Skeletal muscle satellite cell (primary cell): Measurements from ENCODE around the gene YIF1A.
"Not testable (repeated sequence)": the region's sequence is repeated elsewhere in the genome, so short reads cannot be mapped to it uniquely, and the experiment has no call there.

Experiments
- H3K27me3 ChIP-seq: 2 replicates; pipeline ENCODE4 v1.7.0; 2013; ENCODE audit warnings: low read length; ENCODE audit not compliant: control insufficient read depth, insufficient read depth
- H3K36me3 ChIP-seq: 2 replicates; pipeline ENCODE4 v1.7.0; 2013; ENCODE audit warnings: mild to moderate bottlenecking, control low read depth, low read length; ENCODE audit not compliant: insufficient read depth
- H3K4me1 ChIP-seq: 2 replicates; pipeline ENCODE4 v1.7.0; 2013; ENCODE audit warnings: low read length; ENCODE audit not compliant: control insufficient read depth, insufficient read depth
- H3K4me2 ChIP-seq: 2 replicates; pipeline ENCODE4 v1.7.0; 2013; ENCODE audit warnings: mild to moderate bottlenecking, low read length
- H3K4me3 ChIP-seq: 2 replicates; pipeline ENCODE4 v1.7.0; 2013; ENCODE audit warnings: low read length
- H3K9ac ChIP-seq: 2 replicates; pipeline ENCODE4 v1.7.0; 2013; ENCODE audit warnings: mild to moderate bottlenecking, low read depth, low read length, moderate library complexity
- H3K9me3 ChIP-seq: replicated peaks from 2 replicates; pipeline ENCODE4 v1.7.0; 2013; ENCODE audit warnings: mild to moderate bottlenecking, control low read depth, low read length

YIF1A gene

DNA sequence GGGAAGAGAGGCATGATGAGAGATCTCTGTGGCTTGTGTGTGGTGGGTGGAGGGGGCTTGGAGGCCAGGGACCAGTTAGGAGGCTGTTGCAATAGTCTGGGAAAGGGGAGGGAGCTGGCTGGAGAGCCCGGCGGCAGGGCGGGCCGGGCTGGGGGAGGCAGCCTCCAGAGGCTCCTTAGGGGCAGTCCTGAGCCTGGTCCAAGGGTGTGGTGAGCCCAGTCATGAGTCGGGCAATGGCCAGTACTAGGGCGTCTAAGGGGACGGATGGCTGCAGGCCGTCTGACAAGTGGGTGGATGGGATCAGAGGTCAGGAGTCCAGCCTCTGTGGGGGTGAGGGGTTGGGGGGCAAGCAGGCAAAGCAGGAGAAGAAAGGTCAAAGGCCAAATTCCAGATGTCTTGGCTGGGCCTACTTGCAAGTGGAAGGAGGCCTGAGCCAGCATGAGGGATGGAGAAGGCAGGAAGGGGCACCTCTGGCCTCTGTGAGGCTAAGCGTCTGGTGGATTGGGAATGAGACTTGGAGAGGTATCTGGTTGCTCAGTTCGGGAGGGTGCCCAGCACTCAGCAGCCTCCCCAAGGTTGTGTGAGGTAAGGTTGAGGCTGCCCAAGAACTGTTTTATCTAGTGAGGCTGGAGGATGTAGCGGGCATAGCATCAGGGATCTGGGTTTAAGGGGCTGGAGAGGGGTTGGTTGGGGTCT, 33.9 kb upstream of the YIF1A start:
- H3K27me3 ChIP-seq = no peaks in the 10 kb centered on the region
- no peaks in the 10 kb centered on the region for H3K36me3 ChIP-seq
- H3K4me3 ChIP-seq = no peak overlapping the region
- H3K4me1 ChIP-seq = peaks cover 51% of the 10 kb centered on the region
- no peak overlapping the region for H3K9ac ChIP-seq
- no peaks in the 10 kb centered on the region for H3K9me3 ChIP-seq
- H3K4me2 ChIP-seq = no peak overlapping the region

DNA sequence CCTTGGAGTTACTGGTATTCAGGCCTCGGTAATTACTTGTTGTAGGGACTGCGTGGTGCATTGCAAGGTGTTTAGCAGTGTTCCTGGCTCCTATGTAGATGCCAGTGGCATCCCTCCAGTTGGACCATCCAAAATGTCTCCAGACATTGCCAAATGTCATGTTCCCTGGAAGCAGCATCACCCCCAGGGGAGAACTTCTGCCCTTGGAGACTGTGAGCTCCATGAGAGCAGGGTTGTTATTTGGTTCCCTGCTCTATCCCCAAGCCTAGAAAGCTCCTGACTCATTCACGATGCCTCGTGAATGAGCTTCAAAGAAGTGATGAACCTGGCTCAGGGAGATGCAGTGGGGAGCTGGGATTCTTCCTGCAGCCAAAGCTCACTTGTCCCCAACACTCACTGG, 32.7 kb upstream of the YIF1A start:
- H3K9me3 ChIP-seq = no peaks in the 10 kb centered on the region

DNA sequence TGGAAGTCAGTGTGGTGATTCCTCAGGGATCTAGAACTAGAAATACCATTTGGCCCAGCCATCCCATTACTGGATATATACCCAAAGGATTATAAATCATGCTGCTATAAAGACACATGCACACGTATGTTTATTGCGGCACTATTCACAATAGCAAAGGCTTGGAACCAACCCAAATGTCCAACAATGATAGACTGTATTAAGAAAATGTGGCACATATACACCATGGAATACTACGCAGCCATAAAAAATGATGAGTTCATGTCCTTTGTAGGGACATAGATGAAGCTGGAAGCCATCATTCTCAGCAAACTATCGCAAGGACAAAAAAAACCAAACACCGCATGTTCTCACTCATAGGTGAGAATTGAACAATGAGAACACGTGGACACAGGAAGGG, 31.8 kb upstream of the YIF1A start:
- H3K4me2 ChIP-seq, H3K4me3 ChIP-seq, H3K9me3 ChIP-seq, H3K9ac ChIP-seq, H3K27me3 ChIP-seq, H3K36me3 ChIP-seq: not testable (repeated sequence)
- peaks cover 46% of the 10 kb centered on the region for H3K4me1 ChIP-seq

More for the DNA sequence above, 32.7 kb upstream of the YIF1A start:
- no peak overlapping the region for H3K9ac ChIP-seq
- H3K27me3 ChIP-seq = no peaks in the 10 kb centered on the region
- H3K36me3 ChIP-seq = no peaks in the 10 kb centered on the region
- H3K4me3 ChIP-seq = no peak overlapping the region
- H3K4me2 ChIP-seq = no peak overlapping the region
- peaks cover 47% of the 10 kb centered on the region for H3K4me1 ChIP-seq

DNA sequence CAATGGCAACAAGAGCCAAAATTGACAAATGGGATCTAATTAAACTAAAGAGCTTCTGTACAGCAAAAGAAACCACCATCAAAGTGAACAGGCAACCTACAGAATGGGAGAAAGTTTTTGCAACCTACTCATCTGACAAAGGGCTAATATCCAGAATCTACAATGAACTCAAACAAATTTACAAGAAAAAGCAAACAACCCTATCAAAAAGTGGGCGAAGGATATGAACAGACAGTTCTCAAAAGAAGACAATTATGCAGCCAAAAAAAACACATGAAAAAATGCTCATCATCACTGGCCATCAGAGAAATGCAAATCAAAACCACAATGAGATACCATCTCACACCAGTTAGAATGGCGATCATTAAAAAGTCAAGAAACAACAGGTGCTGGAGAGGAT, 31.3 kb upstream of the YIF1A start:
- not testable (repeated sequence) for H3K4me3 ChIP-seq, H3K9ac ChIP-seq, H3K27me3 ChIP-seq, H3K4me2 ChIP-seq, H3K36me3 ChIP-seq, H3K9me3 ChIP-seq
- peaks cover 42% of the 10 kb centered on the region for H3K4me1 ChIP-seq

DNA sequence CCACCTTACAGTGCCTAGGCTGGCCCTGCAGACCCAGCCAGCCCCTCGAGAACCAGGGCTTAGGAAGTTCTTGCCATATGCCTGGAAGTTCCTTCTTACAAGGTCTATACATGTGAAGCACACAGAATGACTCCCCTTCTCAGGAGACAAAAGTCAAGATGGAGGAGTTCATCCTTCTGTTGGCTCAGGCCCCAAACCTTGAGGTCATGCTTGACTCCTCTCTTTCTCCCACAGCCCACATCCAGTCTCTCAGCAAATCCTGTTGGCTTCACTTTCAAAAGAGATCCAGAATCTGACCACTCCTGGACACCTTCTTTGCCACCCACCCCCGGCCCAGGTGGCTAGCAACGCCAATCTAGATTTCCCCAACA, 29.6 kb upstream of the YIF1A start:
- H3K9ac ChIP-seq = no peak overlapping the region
- H3K9me3 ChIP-seq = no peaks in the 10 kb centered on the region
- H3K36me3 ChIP-seq = no peaks in the 10 kb centered on the region
- peaks cover 34% of the 10 kb centered on the region for H3K4me1 ChIP-seq
- H3K27me3 ChIP-seq = peaks cover 9% of the 10 kb centered on the region
- no peak overlapping the region for H3K4me3 ChIP-seq
- H3K4me2 ChIP-seq = no peak overlapping the region

DNA sequence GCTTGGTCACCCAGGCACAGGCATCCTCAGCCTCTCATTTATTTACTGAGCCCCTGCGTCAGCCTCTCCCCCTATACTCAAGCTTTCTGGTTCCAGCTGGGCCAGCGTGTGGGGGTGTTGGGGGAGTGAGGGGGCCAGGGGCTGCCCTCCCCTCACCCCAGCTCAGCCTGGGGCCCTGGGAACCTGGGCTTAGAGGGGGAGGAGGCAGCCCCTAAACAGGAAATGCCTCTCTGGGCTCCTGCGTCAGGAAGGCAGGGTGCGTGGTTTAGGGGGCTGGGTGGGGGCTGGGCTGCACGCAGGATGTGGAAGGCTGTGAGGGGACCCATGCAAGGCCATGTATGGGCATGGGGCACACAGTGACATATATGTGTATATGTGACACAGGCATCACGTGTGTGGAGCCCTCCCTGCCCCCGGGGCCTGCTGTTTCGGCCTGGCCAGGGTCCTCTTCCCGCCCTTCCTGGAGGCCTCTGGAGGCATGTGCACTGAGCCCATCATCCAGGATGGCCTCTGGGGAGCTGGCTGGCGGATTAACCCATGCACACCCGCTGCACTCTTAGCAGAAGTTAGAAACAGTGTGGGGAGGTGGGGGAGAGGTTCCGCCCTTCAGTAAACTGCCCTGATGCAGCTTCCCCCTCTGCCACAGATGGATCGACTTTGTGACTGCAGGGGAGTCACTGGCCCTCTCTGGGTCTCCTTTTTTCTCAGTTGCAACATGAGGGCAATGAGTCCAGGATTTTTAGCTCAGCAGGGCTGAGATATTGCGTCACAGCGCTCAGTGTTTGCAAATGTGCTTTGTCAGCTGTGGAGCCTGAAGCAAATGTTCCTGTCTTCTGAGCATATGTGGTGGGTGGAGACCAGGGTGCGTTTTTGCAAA, 29.0 kb upstream of the YIF1A start:
- no peak overlapping the region for H3K4me3 ChIP-seq
- H3K36me3 ChIP-seq = no peaks in the 10 kb centered on the region
- no peak overlapping the region for H3K4me2 ChIP-seq
- H3K9ac ChIP-seq = no peak overlapping the region
- peaks cover 9% of the 10 kb centered on the region for H3K27me3 ChIP-seq
- H3K9me3 ChIP-seq = no peaks in the 10 kb centered on the region
- H3K4me1 ChIP-seq = peaks cover 40% of the 10 kb centered on the region

DNA sequence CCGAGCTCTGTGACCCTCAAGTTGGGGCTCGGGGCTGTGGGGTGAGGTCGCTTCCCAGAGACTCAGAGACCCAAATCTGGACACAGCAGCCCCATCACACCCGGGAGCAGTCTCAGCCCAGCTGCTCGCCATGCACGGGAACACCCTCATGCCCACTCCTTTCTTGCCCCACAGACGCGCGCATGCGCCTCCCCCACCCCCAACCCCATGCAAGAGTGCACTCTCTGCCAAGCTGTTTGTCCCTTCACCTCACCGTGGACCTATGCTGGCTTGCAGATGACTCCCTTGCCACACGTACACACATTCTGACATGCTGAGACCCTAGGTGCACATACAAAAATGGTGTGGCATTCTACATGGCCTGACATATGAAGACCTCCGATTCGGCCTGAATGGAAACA, 28.4 kb upstream of the YIF1A start:
- Histone ChIP-seq H3K4me3 (no peak overlapping the region), H3K27me3 (peaks cover 9% of the 10 kb centered on the region), H3K4me2 (no peak overlapping the region), H3K9ac (no peak overlapping the region), H3K9me3 (no peaks in the 10 kb centered on the region), H3K4me1 (peaks cover 41% of the 10 kb centered on the region), H3K36me3 (no peaks in the 10 kb centered on the region)

DNA sequence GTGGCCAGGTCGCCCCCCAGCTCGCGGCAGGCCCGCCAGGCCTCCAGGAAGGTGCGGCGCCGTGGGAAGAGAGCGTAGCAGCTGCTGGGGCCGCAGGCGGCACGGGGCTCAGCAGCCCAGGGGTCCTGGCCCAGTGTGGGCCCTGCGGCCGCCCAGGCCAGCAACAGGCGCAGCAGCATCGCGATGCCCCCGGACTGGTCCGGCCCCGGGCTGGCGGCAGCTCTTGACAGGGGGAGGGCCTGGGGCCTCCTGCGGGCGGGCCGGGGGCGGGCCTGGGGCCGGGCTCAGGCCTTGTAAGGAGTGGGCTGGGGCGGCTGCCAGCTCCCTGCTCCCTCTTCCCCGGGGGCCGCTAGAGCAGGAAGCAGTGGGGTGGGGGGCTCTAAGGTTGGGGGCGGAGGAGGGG, 27.9 kb upstream of the YIF1A start, which contains the start of gene CD248:
TSS of gene CD248 (minus strand) at position 196 of the 403 bp plus-strand sequence. CDS start at position 179, 17 bp downstream.
- Histone ChIP-seq H3K4me1 (peaks cover 41% of the 10 kb centered on the region), H3K27me3 (peaks cover 9% of the 10 kb centered on the region), H3K36me3 (no peaks in the 10 kb centered on the region), H3K9ac (no peak within 1 kb of the TSS), H3K4me3 (no peak within 1 kb of the TSS), H3K4me2 (peak within 1 kb of the TSS; percentile 56), H3K9me3 (no peaks in the 10 kb centered on the region)

DNA sequence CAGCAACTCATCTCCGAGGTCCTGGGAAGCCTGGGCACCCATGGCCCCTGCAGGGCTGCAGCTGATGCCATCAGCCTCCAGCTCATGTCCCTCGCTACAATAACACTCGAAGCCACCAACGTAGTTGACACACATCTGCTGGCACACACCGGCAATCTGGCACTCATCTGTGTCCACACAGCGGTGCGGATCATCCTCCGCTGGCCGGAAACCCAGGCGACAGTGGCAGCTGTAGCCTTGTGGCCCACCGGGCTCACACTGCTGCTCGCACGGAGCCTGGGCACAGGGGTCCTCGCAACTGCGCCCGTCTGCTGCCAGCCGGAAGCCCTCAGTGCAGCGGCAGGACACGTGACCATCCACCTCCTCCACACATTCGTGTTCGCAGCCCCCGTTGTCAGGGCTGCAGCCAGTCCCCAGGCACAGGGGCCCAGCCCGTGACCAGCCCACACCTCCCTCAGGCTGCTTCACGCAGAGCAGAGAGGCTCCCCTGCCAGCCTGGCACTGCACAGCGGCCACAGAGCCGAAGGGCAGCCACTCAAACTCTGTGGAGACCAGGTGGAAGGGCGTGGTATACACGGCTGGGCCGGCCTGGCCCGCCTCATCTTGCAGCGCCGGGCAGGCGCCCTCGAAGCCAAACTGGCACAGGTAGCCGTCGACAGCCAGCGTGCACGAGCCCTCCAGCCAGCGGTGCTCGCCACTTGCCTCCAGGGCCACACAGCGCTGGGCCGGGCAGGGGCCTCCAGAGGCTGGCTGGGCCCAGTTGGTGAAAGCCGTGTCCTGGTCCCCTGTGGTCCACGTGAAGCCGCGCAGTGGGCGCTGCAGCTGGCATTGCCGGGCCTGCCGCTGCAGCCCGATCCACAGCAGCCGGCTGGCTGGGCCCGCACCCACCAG, 27.2 kb upstream of the YIF1A start:
- H3K36me3 ChIP-seq = no peaks in the 10 kb centered on the region
- H3K27me3 ChIP-seq = peaks cover 9% of the 10 kb centered on the region
- no peak overlapping the region for H3K4me3 ChIP-seq
- H3K9ac ChIP-seq = no peak overlapping the region
- peaks cover 41% of the 10 kb centered on the region for H3K4me1 ChIP-seq
- H3K9me3 ChIP-seq = no peaks in the 10 kb centered on the region
- peak overlapping the region; percentile 56 for H3K4me2 ChIP-seq

DNA sequence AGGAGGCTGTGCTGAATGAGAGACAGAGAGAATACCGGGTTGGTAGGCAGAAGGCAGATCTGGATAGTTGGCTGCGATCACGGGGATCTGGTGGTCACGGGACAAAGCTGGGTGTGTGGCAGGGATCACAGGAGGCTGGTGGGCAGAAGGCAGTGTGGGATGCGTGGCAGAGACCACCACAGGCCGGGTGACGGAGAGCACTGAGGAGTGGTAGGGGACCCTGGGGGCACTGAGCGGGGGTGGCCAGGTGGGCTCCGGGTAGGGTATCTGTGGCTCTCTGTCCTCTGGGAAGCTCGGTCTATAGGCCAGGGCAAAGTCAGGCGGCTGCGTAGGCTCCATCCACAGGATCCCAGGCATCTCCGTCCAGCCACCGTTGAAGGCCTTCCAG, 26.5 kb upstream of the YIF1A start:
- Histone ChIP-seq H3K36me3 (no peaks in the 10 kb centered on the region), H3K9me3 (no peaks in the 10 kb centered on the region), H3K4me1 (peaks cover 41% of the 10 kb centered on the region), H3K4me3 (no peak overlapping the region), H3K4me2 (no peak overlapping the region), H3K9ac (no peak overlapping the region), H3K27me3 (peaks cover 9% of the 10 kb centered on the region)
